Activated CD8-positive, alpha-beta T cell treated with anti-CD3 and anti-CD28 coated beads for 36 hours (primary cell): ENCODE results near the gene DMRTA2. TPM values are rescaled to one million over a fixed set of nuclear protein-coding genes. Genes with fewer than 3 reads are reported as not detected.
"Not testable (repeated sequence)": the region's sequence is repeated elsewhere in the genome, so short reads cannot be mapped to it uniquely, and the experiment has no call there.

ENCODE experiments used
- ATAC-seq: fragments of 200-7000 bp; cut with Tn5 transposase; one replicate; pipeline ENCODE4 v1.10.0; 2021; ENCODE audit warnings: mild to moderate bottlenecking, moderate library complexity
- CTCF ChIA-PET: fragments of 350-600 bp; sonication (Branson Sonifier 250); formaldehyde crosslinking; loops from one replicate; lab custom pipeline; 2021; ENCODE audit warnings: antibody characterized with exemption; lab: Charles Lee
- POLR2A ChIA-PET: fragments of 350-600 bp; sonication (Branson Sonifier 250); formaldehyde crosslinking; loops from one replicate; lab custom pipeline; 2021; ENCODE audit warnings: antibody characterized with exemption; lab: Charles Lee
- DNase-seq: peaks from one replicate; pipeline ENCODE4 v3.0.0-alpha.2; 2020
- H3K27ac Mint-ChIP-seq: one replicate; pipeline ENCODE4 v1.8.0; 2021; ENCODE audit warnings: mild to moderate bottlenecking, mixed read lengths
- H3K27me3 Mint-ChIP-seq: one replicate; pipeline ENCODE4 v1.8.0; 2021; ENCODE audit warnings: mixed read lengths
- H3K36me3 Mint-ChIP-seq: one replicate; pipeline ENCODE4 v1.8.0; 2021; ENCODE audit warnings: low read depth, mixed read lengths
- H3K4me1 Mint-ChIP-seq: one replicate; pipeline ENCODE4 v1.8.0; 2021; ENCODE audit warnings: low read depth, mixed read lengths
- H3K4me3 Mint-ChIP-seq: one replicate; pipeline ENCODE4 v1.8.0; 2021; ENCODE audit warnings: mild to moderate bottlenecking, moderate library complexity, mixed read lengths
- H3K9me3 Mint-ChIP-seq: one replicate; pipeline ENCODE4 v1.8.0; 2021; ENCODE audit warnings: mixed read lengths
- CTCF ChIP-seq: fragments of 200-600 bp; IDR thresholded peaks from one replicate; pipeline ENCODE4 v1.8.0; 2022; ENCODE audit warnings: antibody characterized with exemption, mild to moderate bottlenecking
- intact Hi-C: fragments of 100-400 bp; cut with micrococcal nuclease; formaldehyde crosslinking; loops from one replicate; pipeline ENCODE4 v1.10.0; 2022
- total RNA-seq, 2 experiments: library from RNA; stranded (reverse); gene quantifications; one replicate each; pipeline ENCODE4 v1.2.3, GENCODE V29; 2021

DMRTA2 gene
- total RNA-seq, 2 experiments from 2014 or later: not detected

GRCh38 chr1:50412813-50413476 lies 10.3 kb downstream of the DMRTA2 start:
- Mint-ChIP-seq H3K9me3 (peaks cover 2% of the 10 kb centered on the region), H3K4me1 (peaks cover 14% of the 10 kb centered on the region), H3K4me3 (no peak overlapping the region), H3K36me3 (no peaks in the 10 kb centered on the region), H3K27me3 (peaks cover 59% of the 10 kb centered on the region), H3K27ac (no peak overlapping the region)
- ATAC-seq: no peak
- DNase-seq: no peak
- CTCF ChIA-PET: no interaction called here
- TF ChIP-seq CTCF: no peak
- intact Hi-C loops: no loop called here
- POLR2A ChIA-PET: no interaction called here

- POLR2A ChIA-PET: no interaction called here
- no peak overlapping the region for H3K27ac Mint-ChIP-seq
- intact Hi-C loops: no loop called here
- H3K4me3 Mint-ChIP-seq: no peak overlapping the region
- no peaks in the 10 kb centered on the region for H3K4me1 Mint-ChIP-seq
- H3K27me3 Mint-ChIP-seq: peaks cover 48% of the 10 kb centered on the region
- CTCF ChIA-PET: no interaction called here
- no peak for TF ChIP-seq CTCF
- no peak for ATAC-seq
- DNase-seq: no peak
- H3K9me3 Mint-ChIP-seq: peaks cover 1% of the 10 kb centered on the region
- H3K36me3 Mint-ChIP-seq: no peaks in the 10 kb centered on the region
Measured at GRCh38 chr1:50405814-50406213, 17.4 kb downstream of the DMRTA2 start.

- H3K27me3 Mint-ChIP-seq: peaks cover 17% of the 10 kb centered on the region
- no peaks in the 10 kb centered on the region for H3K36me3 Mint-ChIP-seq
- H3K4me1 Mint-ChIP-seq: no peaks in the 10 kb centered on the region
- no peak overlapping the region for H3K4me3 Mint-ChIP-seq
- TF ChIP-seq CTCF: no peak
- ATAC-seq (no peak), DNase-seq (no peak)
- POLR2A ChIA-PET: no interaction called here
- intact Hi-C loops: no loop called here
- H3K27ac Mint-ChIP-seq: no peak overlapping the region
- CTCF ChIA-PET: no interaction called here
- H3K9me3 Mint-ChIP-seq: no peaks in the 10 kb centered on the region
Measured at GRCh38 chr1:50393522-50394120, 29.6 kb downstream of the DMRTA2 start.

- DNase-seq, H3K4me3 Mint-ChIP-seq, CTCF ChIA-PET, H3K27me3 Mint-ChIP-seq, H3K36me3 Mint-ChIP-seq, ATAC-seq, H3K4me1 Mint-ChIP-seq, POLR2A ChIA-PET, H3K27ac Mint-ChIP-seq, intact Hi-C loops, H3K9me3 Mint-ChIP-seq: not testable (repeated sequence)
Measured at GRCh38 chr1:50381551-50381950, 41.7 kb downstream of the DMRTA2 start.

- Mint-ChIP-seq H3K4me1 (no peaks in the 10 kb centered on the region), H3K27me3 (peaks cover 5% of the 10 kb centered on the region), H3K27ac (no peak overlapping the region), H3K4me3 (no peak overlapping the region), H3K9me3 (peaks cover 2% of the 10 kb centered on the region), H3K36me3 (no peaks in the 10 kb centered on the region)
- DNase-seq: no peak
- ATAC-seq: no peak
- ChIA-PET POLR2A (no interaction called here), CTCF (interaction anchor here (1.2 kb wide), 1 partner anchor 9 kb away, joined by 3 read pairs; no protein-coding TSS in a partner anchor)
- intact Hi-C loops: no loop called here
- TF ChIP-seq CTCF: no peak
Measured at GRCh38 chr1:50378770-50379169, 44.5 kb downstream of the DMRTA2 start.
